Memory B cell (primary cell): ENCODE measurements around the gene ACOT8.
"Not testable (repeated sequence)": the region's sequence is repeated elsewhere in the genome, so short reads cannot be mapped to it uniquely, and the experiment has no call there.

Experiments used
- ATAC-seq: fragments of 150-1000 bp; cut with Tn5 transposase; 2 replicates; pipeline ENCODE4 v1.10.0; 2021; ENCODE audit warnings: low read depth, mild to moderate bottlenecking, moderate library complexity
- DNase-seq, 2 donors: peaks; one replicate each; pipeline ENCODE4 v3.0.0; 2022; ENCODE audit warnings: low spot score in 2 of 2
- H3K27ac Mint-ChIP-seq: one replicate; pipeline ENCODE4 v1.8.0; 2022; ENCODE audit warnings: mild to moderate bottlenecking, moderate library complexity, mixed read lengths
- H3K27me3 Mint-ChIP-seq: one replicate; pipeline ENCODE4 v1.8.0; 2022; ENCODE audit warnings: mixed read lengths
- H3K36me3 Mint-ChIP-seq: one replicate; pipeline ENCODE4 v1.8.0; 2022; ENCODE audit warnings: mild to moderate bottlenecking, mixed read lengths
- H3K4me1 Mint-ChIP-seq: one replicate; pipeline ENCODE4 v1.8.0; 2022; ENCODE audit warnings: mixed read lengths
- H3K4me3 Mint-ChIP-seq: one replicate; pipeline ENCODE4 v1.8.0; 2022; ENCODE audit warnings: mild to moderate bottlenecking, moderate library complexity, mixed read lengths
- H3K9me3 Mint-ChIP-seq: one replicate; pipeline ENCODE4 v1.8.0; 2022; ENCODE audit warnings: mixed read lengths

ACOT8 gene

DNA sequence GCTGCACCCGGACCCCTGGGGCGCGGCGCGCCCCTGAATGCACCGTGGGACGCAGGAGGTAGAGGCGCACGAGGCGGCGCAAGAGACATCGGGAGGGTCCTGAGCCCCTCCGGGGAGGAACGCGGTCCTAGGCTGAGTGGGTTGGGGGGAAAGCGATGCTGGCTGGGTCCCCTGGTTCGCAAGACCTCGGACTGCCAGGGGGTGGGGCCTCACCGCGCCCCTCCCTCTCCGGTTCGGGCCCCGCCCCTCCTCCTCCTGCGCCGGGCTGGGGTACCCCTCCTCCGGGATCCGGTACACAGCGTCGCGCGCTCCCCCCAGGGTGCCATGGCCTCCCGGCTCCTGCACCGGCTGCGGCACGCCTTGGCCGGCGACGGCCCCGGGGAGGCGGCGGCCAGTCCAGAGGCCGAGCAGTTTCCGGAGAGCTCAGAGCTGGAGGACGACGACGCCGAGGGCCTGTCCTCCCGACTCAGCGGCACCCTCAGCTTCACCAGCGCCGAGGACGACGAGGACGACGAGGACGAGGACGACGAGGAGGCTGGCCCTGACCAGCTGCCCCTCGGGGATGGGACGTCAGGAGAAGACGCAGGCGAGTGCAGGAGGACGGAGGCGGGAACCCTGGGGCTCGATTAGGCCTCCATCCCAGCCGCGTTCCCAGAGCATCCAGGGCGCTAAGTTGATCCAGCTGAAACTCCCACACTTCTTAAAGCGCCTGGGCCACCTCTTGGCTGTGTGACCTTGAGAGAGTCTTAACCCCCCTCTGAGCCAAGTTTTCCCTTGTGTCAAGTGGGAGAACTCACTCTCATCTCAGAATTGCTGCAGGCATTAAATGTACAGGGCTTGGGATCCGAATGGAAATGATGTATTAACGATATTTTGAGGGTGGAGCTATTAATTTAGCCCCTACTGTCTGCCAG is 23.1 kb downstream of the ACOT8 start:
- H3K27ac Mint-ChIP-seq, result no peak overlapping the region
- H3K9me3 Mint-ChIP-seq, result no peaks in the 10 kb centered on the region
- no peaks in the 10 kb centered on the region for H3K27me3 Mint-ChIP-seq
- peaks cover 7% of the 10 kb centered on the region for H3K4me1 Mint-ChIP-seq
- peak overlapping the region; percentile 92 for H3K4me3 Mint-ChIP-seq
- ATAC-seq (peak; percentile 75), DNase-seq (peak; percentile 16 to 44)
- H3K36me3 Mint-ChIP-seq, result no peaks in the 10 kb centered on the region

DNA sequence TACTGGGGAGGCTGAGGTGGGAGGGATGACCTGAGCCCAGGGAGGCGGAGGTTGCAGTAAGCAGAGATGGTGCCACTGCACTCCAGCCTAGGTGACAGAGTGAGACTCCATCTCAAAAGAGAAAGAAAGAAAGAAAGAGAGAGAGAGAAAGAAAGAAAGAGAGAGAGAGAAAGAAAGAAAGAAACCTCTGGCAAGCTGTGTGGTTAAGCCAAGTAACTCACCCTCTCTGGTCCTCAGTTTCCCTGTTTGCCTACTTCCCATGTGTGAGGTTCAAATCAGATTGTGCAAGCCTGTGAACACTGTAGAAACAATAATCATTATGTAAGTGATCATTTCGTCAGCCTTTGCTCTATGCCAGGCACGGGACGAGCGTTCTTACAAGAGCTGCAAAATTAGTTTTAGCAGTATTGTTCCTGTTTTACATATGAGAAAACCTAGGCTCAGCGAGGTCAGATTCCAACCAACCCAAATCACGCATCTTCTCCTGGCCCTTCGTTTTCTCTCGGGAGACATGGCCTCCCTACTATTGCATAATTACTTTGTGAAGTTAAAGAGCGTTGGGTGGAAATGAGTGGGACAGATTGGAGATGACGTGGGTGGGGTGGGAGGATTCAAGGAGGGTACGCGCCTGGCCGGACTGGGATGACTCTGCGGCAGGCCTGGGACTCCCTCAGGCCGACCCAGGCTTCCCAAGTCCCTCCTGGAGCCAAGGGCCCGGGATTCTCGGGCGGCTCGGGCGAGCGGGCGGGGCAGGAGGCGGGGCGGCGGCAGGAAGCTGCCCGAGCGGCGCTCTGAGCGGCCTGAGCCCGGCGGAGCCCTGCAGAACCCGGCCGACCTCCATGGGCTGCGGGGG is 23.9 kb downstream of the ACOT8 start, which contains the start of gene SNX21:
TSS of gene SNX21 (plus strand) at position 770 of the 853 bp plus-strand sequence. CDS start 121 bp downstream, outside the sequence.
- H3K9me3 Mint-ChIP-seq, result no peaks in the 10 kb centered on the region
- ATAC-seq (peak; percentile 74), DNase-seq (peak in 1 of 2 donors; percentile 21)
- H3K27ac Mint-ChIP-seq, result no peak within 1 kb of the TSS
- H3K4me3 Mint-ChIP-seq, result peak within 1 kb of the TSS; percentile 92
- H3K4me1 Mint-ChIP-seq, result peaks cover 7% of the 10 kb centered on the region
- no peaks in the 10 kb centered on the region for H3K36me3 Mint-ChIP-seq
- no peaks in the 10 kb centered on the region for H3K27me3 Mint-ChIP-seq

DNA sequence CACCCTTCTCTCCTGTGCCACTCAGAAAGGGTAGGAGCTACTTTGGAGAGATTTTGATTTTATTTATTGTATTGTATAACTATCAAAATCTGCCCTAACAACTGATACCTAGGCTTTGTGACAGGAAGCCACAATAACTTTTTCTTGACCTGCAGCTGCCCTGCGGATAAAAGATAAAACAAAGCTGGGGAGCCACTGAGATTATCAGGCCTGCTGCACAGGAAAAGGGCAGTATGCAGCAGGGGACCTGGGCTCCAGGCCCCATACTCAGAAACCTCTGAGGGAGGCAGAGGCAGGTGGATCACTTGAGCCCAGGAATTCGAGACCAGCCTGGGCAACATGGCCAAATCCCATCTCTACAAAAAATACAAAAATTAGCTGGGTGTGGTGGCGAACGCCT is 24.6 kb downstream of the ACOT8 start:
- DNase-seq, result no peak
- H3K27me3 Mint-ChIP-seq, result no peaks in the 10 kb centered on the region
- no peak for ATAC-seq
- no peaks in the 10 kb centered on the region for H3K36me3 Mint-ChIP-seq
- H3K9me3 Mint-ChIP-seq, result no peaks in the 10 kb centered on the region
- H3K27ac Mint-ChIP-seq, result no peak overlapping the region
- H3K4me1 Mint-ChIP-seq, result peaks cover 7% of the 10 kb centered on the region
- H3K4me3 Mint-ChIP-seq, result peak overlapping the region; percentile 92

DNA sequence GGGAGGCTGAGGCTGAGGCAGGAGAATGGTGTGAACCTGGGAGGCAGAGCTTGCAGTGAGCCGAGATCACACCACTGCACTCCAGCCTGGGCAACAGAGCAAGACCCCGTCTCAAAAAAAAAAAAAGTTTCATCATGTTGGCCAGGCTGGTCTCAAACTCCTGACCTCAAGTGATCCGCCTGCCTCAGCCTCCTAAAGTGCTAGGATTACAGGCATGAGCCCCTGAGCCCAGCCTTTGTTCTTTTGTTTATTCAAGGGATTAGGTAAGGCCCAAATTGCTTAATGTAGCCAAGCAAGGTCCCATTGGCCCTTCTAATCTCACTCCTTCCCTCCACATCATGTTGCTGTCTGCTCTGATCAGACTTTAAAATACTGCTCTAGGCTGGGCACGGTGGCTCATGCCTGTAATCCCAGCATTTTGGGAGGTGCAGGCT is 27.5 kb downstream of the ACOT8 start:
- not testable (repeated sequence) for H3K4me1 Mint-ChIP-seq, H3K4me3 Mint-ChIP-seq, H3K27ac Mint-ChIP-seq, H3K27me3 Mint-ChIP-seq, H3K36me3 Mint-ChIP-seq, ATAC-seq, DNase-seq, H3K9me3 Mint-ChIP-seq

DNA sequence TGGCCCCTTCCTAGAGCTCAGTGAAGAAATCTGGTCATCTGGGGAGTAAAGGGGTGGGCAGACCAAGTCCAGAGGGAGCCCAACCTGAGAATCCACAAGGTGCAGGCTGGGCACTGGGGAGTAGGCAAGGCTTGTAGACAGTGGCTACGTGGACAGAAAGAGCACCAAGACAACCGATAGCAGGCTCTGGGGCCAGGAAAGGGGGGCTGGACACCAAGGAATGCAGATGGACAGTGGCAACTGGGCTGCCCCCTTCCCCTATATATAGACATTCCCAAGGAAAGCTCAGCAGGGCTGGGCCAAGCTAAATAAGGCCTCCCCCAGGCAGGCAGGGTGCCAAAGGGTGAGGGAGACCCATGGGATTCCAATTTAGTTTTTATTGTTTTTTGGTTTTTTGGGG is 28.6 kb downstream of the ACOT8 start:
- peaks cover 3% of the 10 kb centered on the region for H3K27me3 Mint-ChIP-seq
- no peak overlapping the region for H3K27ac Mint-ChIP-seq
- no peaks in the 10 kb centered on the region for H3K36me3 Mint-ChIP-seq
- ATAC-seq (no peak), DNase-seq (no peak)
- peaks cover 19% of the 10 kb centered on the region for H3K4me1 Mint-ChIP-seq
- no peaks in the 10 kb centered on the region for H3K9me3 Mint-ChIP-seq
- H3K4me3 Mint-ChIP-seq, result no peak overlapping the region

DNA sequence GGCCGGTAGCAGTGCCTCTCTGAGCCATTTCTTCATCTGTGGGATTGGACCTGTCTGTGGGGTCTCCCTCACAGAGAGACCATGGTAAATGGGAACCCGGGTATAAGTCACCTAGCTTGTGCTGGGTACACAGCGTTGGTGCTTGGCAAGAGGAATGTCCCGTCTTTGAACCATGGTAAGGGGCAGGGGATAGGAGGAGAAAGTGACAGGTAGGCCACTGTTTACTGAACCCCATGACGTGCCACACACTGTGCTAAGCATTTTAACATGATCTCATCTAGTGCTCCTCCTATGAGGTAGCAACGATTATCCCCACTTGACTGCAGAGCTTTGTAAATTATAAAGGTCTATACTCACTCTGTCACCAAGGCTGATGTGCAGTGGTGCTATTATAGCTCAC is 29.5 kb downstream of the ACOT8 start:
- Mint-ChIP-seq H3K4me3 (no peak overlapping the region), H3K4me1 (peaks cover 16% of the 10 kb centered on the region)

DNA sequence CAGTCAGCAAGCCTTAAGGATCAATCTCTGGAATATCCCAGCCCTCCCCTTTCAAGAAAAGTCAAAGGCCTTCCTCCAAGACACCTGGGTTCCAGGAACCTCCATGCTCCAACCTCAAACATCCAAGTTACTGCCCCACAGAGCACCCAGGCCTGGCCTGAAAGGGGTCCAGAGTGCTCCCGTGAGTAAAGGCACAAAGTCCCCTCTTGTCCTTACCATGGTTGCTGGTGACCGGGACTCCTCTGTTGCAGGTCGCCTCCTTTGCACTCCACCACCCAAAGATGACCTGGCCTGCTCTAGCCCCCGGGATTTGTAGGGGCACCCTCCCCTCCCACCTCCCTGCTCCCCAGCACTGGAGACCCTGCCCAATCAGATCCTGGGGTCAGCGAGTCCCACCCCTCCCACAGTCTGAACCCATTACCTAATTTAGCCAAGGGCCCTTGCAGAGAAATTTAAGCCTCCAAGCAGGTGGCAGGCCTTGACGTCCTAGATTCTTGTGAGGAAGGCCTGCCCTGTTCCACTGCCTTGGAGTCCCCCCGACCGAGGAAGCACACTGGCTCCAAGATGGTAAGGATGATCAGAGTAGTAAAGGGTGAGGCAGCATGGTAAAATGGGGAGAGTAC is 30.1 kb downstream of the ACOT8 start, which contains the start of gene TNNC2:
TSS of gene TNNC2 (minus strand) at position 283 of the 623 bp plus-strand sequence. CDS start at position 219, 64 bp downstream.
- no peaks in the 10 kb centered on the region for H3K9me3 Mint-ChIP-seq
- peaks cover 3% of the 10 kb centered on the region for H3K27me3 Mint-ChIP-seq
- no peak within 1 kb of the TSS for H3K4me3 Mint-ChIP-seq
- ATAC-seq (no peak), DNase-seq (no peak)
- no peaks in the 10 kb centered on the region for H3K36me3 Mint-ChIP-seq
- H3K27ac Mint-ChIP-seq, result no peak within 1 kb of the TSS
- peaks cover 18% of the 10 kb centered on the region for H3K4me1 Mint-ChIP-seq

More for the DNA sequence above, 29.5 kb downstream of the ACOT8 start:
- H3K27me3 Mint-ChIP-seq, result peaks cover 3% of the 10 kb centered on the region
- H3K27ac Mint-ChIP-seq, result no peak overlapping the region
- no peaks in the 10 kb centered on the region for H3K36me3 Mint-ChIP-seq
- no peak for ATAC-seq
- DNase-seq, result no peak
- no peaks in the 10 kb centered on the region for H3K9me3 Mint-ChIP-seq

DNA sequence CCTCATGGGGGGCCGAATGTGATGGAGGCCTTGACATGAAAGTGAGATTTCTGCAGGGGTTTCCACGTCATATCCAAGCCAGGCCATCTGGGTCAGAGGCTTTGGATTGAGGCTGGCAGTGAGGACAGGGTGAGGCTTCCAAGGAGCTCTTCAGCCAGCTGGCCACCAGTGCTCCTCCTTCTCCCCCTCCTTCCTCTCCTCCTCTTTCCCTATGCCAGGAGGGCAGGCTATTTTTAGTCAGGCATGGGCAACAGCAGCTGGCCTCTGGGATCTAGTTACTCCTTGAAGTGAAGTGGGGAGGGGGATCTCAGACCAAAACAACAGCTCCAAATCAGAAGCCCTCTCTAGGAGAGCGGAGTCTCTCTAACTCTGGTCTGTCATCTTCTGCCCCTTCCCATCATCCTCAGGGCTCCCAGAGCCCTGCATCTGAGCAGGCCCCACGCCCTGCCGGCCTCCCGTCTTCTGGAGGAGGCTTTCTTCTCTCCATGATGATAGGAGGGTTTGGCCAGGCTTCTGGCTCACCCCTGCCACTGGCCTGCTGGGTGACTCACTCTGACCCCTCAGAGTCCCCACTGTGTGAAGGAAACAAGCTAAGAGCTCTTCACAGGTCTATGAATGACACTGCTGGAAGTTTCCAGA is 30.7 kb downstream of the ACOT8 start:
- ATAC-seq (no peak), DNase-seq (no peak)
- Mint-ChIP-seq H3K36me3 (no peaks in the 10 kb centered on the region), H3K27ac (no peak overlapping the region), H3K9me3 (no peaks in the 10 kb centered on the region), H3K4me3 (no peak overlapping the region), H3K27me3 (peaks cover 3% of the 10 kb centered on the region), H3K4me1 (peaks cover 18% of the 10 kb centered on the region)

DNA sequence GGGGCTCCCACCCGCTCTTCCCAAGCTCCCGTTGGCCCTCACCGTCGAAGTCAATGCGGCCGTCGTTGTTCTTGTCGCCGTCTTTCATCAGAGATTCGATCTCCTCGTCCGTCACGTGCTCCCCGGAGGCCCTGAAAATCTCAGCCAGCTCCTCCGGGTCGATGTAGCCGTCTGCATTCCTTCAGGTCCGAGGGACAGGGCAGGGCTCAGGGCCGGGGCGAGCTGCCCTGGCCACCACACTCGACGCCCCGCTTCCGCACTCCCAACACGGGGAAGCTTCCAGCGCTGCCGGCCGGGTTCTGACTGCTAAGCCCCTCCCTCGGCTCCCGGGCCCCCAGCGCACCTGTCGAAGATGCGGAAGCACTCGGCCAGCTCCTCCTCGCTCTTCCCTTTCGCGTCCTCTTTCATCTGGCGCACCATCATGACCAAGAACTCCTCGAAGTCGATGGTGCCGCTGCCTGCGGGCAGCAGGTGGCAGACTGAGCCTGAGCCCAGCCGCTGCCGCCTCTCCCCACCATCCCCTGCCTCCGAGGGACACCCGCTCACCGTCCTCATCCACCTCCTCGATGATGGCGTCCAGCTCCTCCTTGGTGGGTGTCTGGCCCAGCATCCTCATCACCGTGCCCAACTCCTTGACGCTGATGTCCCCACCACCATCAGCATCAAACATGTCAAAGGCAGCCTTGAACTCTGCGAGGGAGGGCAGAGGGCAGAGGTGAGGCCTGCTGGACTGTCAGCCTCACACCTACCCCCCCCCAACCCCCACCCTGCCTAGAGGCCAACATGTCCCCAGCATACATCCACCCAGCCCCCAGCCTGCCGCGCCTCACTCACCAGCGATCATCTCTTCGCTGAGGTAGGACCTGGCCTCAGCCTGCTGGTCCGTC is 33.0 kb downstream of the ACOT8 start:
- Mint-ChIP-seq H3K9me3 (no peaks in the 10 kb centered on the region), H3K27ac (peak overlapping the region; percentile 78), H3K27me3 (peaks cover 3% of the 10 kb centered on the region), H3K4me1 (peaks cover 20% of the 10 kb centered on the region), H3K4me3 (peak overlapping the region; percentile 87), H3K36me3 (no peaks in the 10 kb centered on the region)
- ATAC-seq (peak; percentile 83), DNase-seq (peak; percentile 38 to 44)

DNA sequence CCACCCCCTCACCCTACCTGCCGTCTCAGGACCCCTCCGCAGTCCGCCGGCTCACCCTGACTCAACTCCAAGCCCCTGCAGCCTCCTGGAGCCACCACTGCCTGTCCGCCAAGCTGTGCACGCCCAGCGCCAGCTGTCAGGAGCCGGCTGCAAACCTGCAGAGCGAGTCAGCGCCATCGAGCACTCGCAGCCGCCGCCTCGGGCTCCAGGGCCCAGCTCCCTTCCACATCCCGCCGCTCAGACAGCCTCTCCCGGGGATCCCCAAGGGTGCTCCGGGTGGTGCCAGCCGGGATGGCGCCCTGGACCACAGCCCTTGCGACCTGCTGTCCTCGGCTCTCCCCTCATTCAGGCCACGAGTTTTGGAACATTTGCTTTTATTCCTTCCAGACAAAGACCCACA is 34.3 kb downstream of the ACOT8 start:
- ATAC-seq (no peak), DNase-seq (no peak)
- H3K27me3 Mint-ChIP-seq, result peaks cover 3% of the 10 kb centered on the region
- H3K4me1 Mint-ChIP-seq, result peaks cover 20% of the 10 kb centered on the region
- H3K4me3 Mint-ChIP-seq, result peak overlapping the region; percentile 49
- H3K27ac Mint-ChIP-seq, result no peak overlapping the region
- no peaks in the 10 kb centered on the region for H3K36me3 Mint-ChIP-seq
- H3K9me3 Mint-ChIP-seq, result no peaks in the 10 kb centered on the region

DNA sequence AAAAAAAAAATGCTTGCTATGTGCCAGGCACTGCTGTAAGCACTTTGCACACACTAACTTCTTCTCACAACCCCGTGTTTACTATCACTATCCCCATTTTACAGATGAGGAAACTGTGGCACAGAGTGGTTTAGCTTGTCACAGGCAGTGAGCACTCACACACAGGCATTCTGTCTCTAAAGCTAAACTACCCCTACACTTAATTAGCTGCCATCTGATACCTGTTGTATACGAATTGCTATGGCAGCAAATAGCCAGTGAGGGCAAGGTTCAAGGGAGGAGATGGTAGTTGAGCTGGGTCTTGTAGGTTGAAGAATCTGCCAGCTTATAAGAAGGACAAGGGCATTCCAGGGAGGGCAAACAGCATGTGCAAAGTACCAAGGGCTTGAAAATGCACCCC is 35.2 kb downstream of the ACOT8 start:
- no peaks in the 10 kb centered on the region for H3K9me3 Mint-ChIP-seq
- H3K36me3 Mint-ChIP-seq, result no peaks in the 10 kb centered on the region
- no peak for ATAC-seq
- peaks cover 3% of the 10 kb centered on the region for H3K27me3 Mint-ChIP-seq
- peaks cover 20% of the 10 kb centered on the region for H3K4me1 Mint-ChIP-seq
- no peak overlapping the region for H3K4me3 Mint-ChIP-seq
- no peak overlapping the region for H3K27ac Mint-ChIP-seq
- DNase-seq, result no peak

DNA sequence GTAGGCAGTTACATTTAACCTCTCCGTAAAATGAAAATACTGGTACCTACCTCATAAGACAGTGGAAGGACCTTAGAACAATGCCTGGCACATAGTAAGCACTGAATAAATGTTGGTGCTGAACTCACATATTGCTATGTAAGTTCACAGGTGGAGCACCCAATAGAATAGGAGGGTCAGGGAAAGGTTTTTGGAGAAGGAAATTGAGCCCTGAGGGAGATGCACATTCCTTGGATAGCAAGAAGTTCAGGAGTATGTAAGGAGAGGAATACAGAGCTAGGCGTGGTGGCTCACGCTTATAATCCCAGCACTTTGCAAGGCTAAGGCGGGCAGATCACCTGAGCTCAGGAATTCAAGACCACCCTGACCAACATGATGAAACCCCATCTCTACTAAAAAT is 37.7 kb downstream of the ACOT8 start:
- Mint-ChIP-seq H3K4me3 (no peak overlapping the region), H3K27ac (no peak overlapping the region), H3K27me3 (peaks cover 3% of the 10 kb centered on the region), H3K9me3 (no peaks in the 10 kb centered on the region), H3K4me1 (peaks cover 17% of the 10 kb centered on the region), H3K36me3 (no peaks in the 10 kb centered on the region)
- no peak for ATAC-seq
- DNase-seq, result no peak

DNA sequence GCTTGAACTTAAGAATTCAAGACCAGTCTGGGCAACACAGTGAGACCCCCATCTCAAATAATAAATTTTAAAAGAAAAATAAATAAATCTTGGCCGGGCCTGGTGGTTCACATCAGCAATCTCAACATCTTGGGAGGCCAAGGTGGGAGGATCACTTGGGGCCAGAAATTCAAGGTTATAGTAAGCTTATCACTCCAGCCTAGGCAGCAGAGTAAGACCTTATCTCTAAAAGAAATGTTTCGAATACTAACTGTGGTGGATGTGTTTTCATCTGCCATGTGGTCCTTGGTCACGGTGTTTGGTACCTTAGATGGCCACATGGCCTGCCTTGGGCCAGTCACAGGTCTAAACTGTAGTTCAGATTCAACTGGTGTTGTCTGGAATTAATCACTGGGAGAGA is 39.0 kb downstream of the ACOT8 start:
- DNase-seq (no peak), ATAC-seq (no peak)
- Mint-ChIP-seq H3K27me3 (no peaks in the 10 kb centered on the region), H3K4me1 (peaks cover 7% of the 10 kb centered on the region), H3K4me3 (no peak overlapping the region), H3K36me3 (no peaks in the 10 kb centered on the region), H3K27ac (no peak overlapping the region), H3K9me3 (no peaks in the 10 kb centered on the region)
